Measurements from ENCODE around the gene PKN2. TPM values are rescaled to one million over a fixed set of nuclear protein-coding genes. Genes with fewer than 3 reads are reported as not detected.

Gene PKN2
- total and polyA plus RNA-seq, 2 of the 4 experiments (the other 2 are of a cell fraction) = 12.7 to 22.2 TPM

GRCh38 chr1:88727205-88727604, 43.1 kb downstream of the PKN2 start:
- H3K9me1 ChIP-seq (ENCODE audit: insufficient read depth, low read length) = peaks cover 6% of the 10 kb centered on the region; the same call in 1 of the 2 replicates
- no peak overlapping the region for H4K8ac ChIP-seq (ENCODE audit: low read depth in 2 of 2, low read length in 2 of 2)
- H3K4me3 ChIP-seq (ENCODE audit: insufficient read depth, low read depth, low read length) = no peak overlapping the region
- H4K5ac ChIP-seq (ENCODE audit: low read depth, low read length) = no peak overlapping the region
- H3K4me2 ChIP-seq (ENCODE audit: low read depth, low read length) = no peak overlapping the region
- DNase-seq (no peak), ATAC-seq (ENCODE audit: low read depth) (no peak)
- no peak overlapping the region for H2AK9ac ChIP-seq (replicated peaks; ENCODE audit: low read depth, low read length, poor library complexity)
- WGBS, 2 experiments (ENCODE audit: extremely low coverage in 2 of 2, insufficient read length in 1 of 2) = no CpG with 5 or more reads among the region's 1 CpG
- no peak for TF ChIP-seq USF2 (IDR thresholded peaks at IDR 0.05; ENCODE audit: low read depth, low read length)
- TF ChIP-seq SMC3 (IDR thresholded peaks at IDR 0.05; ENCODE audit: low read depth, low read length) = no peak
- no peak for TF ChIP-seq MAZ (IDR thresholded peaks at IDR 0.05; ENCODE audit: borderline replicate concordance, low read depth, low read length)
- TF ChIP-seq BHLHE40 (IDR thresholded peaks at IDR 0.05; ENCODE audit: low read depth, low read length) = no peak
- TF ChIP-seq POLR2A (IDR thresholded peaks at IDR 0.05; ENCODE audit: low read depth, low read length) = no peak
- no peak overlapping the region for H3K4ac ChIP-seq (ENCODE audit: low read depth, low read length)
- no peak overlapping the region for H2BK15ac ChIP-seq (ENCODE audit: low read depth, low read length)
- H2BK5ac ChIP-seq (ENCODE audit: low read depth, low read length, poor library complexity, severe bottlenecking) = no peak overlapping the region
- peaks cover 5% of the 10 kb centered on the region for H3K4me1 ChIP-seq (ENCODE audit: control insufficient read depth, insufficient read depth, low read length)
- in situ Hi-C loops (cut with MboI; ENCODE audit: low sequenced_read_pairs) (no loop called here), dilution Hi-C loops (cut with HindIII; ENCODE audit: low sequenced_read_pairs, unreplicated experiment) (no loop called here), intact Hi-C loops (cut with micrococcal nuclease) (no loop called here)
- POLR2A ChIA-PET (ENCODE audit: unreplicated experiment) = no interaction called here
- H3K27me3 ChIP-seq (ENCODE audit: control insufficient read depth, insufficient read depth, low read length) = no peaks in the 10 kb centered on the region
- H2BK20ac ChIP-seq (ENCODE audit: low read depth, low read length) = no peak overlapping the region
- H3K23ac ChIP-seq (ENCODE audit: low read depth, low read length) = no peak overlapping the region
- peaks cover 4% of the 10 kb centered on the region; the same call in 1 of the 2 replicates for H3K36me3 ChIP-seq (ENCODE audit: control insufficient read depth, insufficient read depth, low read length)
- no peak overlapping the region for H4K91ac ChIP-seq (ENCODE audit: insufficient read depth, low read depth, low read length)
- no peak overlapping the region for H3K14ac ChIP-seq (replicated peaks; ENCODE audit: low read depth, low read length)
- CTCF ChIA-PET = interaction anchor here (0.6 kb wide), 1 partner anchor 12 kb away, joined by 7 read pairs; no protein-coding TSS in a partner anchor
- H2BK120ac ChIP-seq (ENCODE audit: low read depth, low read length) = no peak overlapping the region
- no peak overlapping the region for H3K9ac ChIP-seq (ENCODE audit: low read depth, low read length)
- peaks cover 15 to 46% of the 10 kb centered on the region in 2 experiments for H3K79me1 ChIP-seq (ENCODE audit: low read depth in 1 of 2, low read length in 2 of 2)
- no peaks in the 10 kb centered on the region for H3K9me3 ChIP-seq (ENCODE audit: control insufficient read depth, insufficient read depth, low read length)
- H2AK5ac ChIP-seq (ENCODE audit: low read depth, low read length) = no peak overlapping the region
- H3K56ac ChIP-seq (ENCODE audit: extremely low read depth, insufficient read depth, low read length) = no peak overlapping the region
- H4K20me1 ChIP-seq (ENCODE audit: insufficient read depth, low read length) = peaks cover 8% of the 10 kb centered on the region; the same call in 1 of the 2 replicates
- H3K18ac ChIP-seq (ENCODE audit: low read depth, low read length) = no peak overlapping the region
- no peak overlapping the region for H3K27ac ChIP-seq (ENCODE audit: insufficient read depth, low read length)
- no TSS peak for BruUV-seq (replicated peaks)
- no peak overlapping the region for H2AFZ ChIP-seq (replicated peaks; ENCODE audit: low read length, poor library complexity)
